Activated B cell treated with CpG ODN at 0.5 μM for 24 hours (primary cell): ENCODE data around the gene WNT1. TPM values are rescaled to one million over a fixed set of nuclear protein-coding genes. Genes with fewer than 3 reads are reported as not detected.

Experiments used
- ATAC-seq: fragments of 200-7000 bp; cut with Tn5 transposase; one replicate; pipeline ENCODE4 v1.10.0; 2021; ENCODE audit warnings: low read depth, mild to moderate bottlenecking, moderate library complexity
- CTCF ChIA-PET: fragments of 350-600 bp; sonication (Branson Sonifier 250); formaldehyde crosslinking; loops from one replicate; lab custom pipeline; 2021; ENCODE audit warnings: antibody characterized with exemption; lab: Charles Lee
- POLR2A ChIA-PET: fragments of 350-600 bp; sonication (Branson Sonifier 250); formaldehyde crosslinking; loops from one replicate; lab custom pipeline; 2021; ENCODE audit warnings: antibody characterized with exemption; lab: Charles Lee
- DNase-seq: peaks from one replicate; pipeline ENCODE4 v3.0.0; 2022
- H3K27ac Mint-ChIP-seq: one replicate; pipeline ENCODE4 v1.8.0; 2020; ENCODE audit warnings: mixed read lengths
- H3K27me3 Mint-ChIP-seq: one replicate; pipeline ENCODE4 v1.8.0; 2021; ENCODE audit warnings: mixed read lengths
- H3K36me3 Mint-ChIP-seq: one replicate; pipeline ENCODE4 v1.8.0; 2021; ENCODE audit warnings: low read depth, mixed read lengths
- H3K4me1 Mint-ChIP-seq: one replicate; pipeline ENCODE4 v1.8.0; 2021; ENCODE audit warnings: mixed read lengths
- H3K4me3 Mint-ChIP-seq: one replicate; pipeline ENCODE4 v1.8.0; 2020; ENCODE audit warnings: mild to moderate bottlenecking, mixed read lengths
- H3K9me3 Mint-ChIP-seq: one replicate; pipeline ENCODE4 v1.8.0; 2020; ENCODE audit warnings: mixed read lengths
- intact Hi-C: fragments of 100-400 bp; cut with micrococcal nuclease; formaldehyde crosslinking; loops from one replicate; pipeline ENCODE4 v1.15.1; 2024
- total RNA-seq: library from RNA; stranded (reverse); gene quantifications from 2 replicates; pipeline ENCODE4 v1.2.3, GENCODE V29; 2022
- TF ChIP-seq, protein P1 (sequence below): fragments of 200-600 bp; IDR thresholded peaks from one replicate; pipeline ENCODE4 v1.8.0; 2022; ENCODE audit warnings: antibody characterized with exemption, mild to moderate bottlenecking

The WNT1 gene
- total RNA-seq, 1 donor from 2014 or later, result not detected

DNA sequence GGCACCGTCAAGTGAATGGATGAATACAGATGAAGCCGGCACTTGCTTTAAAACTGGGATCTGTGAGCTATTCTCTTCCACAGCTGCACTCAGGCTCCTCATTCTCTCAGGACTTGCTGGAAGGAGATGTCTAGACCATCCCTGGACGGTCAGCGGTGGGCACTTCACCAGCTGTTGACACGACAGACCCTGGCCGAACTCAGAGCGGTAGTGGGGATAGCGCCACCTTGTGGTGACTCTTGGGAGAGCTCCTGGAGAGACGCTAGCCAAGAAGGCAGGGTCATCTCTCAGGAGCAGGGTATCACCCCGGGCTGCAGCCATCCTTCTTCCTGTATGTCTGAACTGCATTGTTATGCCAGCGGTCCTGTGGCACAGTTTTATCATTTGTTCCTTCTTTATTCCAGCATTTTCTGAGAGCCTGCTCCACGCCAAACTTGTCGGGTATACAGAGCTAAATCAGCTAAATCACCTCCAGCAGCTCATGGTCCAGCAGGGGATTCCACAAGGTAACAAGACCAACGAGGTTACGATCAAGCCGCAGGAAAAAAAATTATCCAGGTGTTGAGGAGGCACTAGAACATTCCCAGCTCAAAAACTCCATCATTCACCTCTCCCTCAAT lies 10.0 kb downstream of the WNT1 start:
- Mint-ChIP-seq H3K4me1 (no peaks in the 10 kb centered on the region), H3K9me3 (no peaks in the 10 kb centered on the region), H3K36me3 (no peaks in the 10 kb centered on the region), H3K27ac (no peak overlapping the region), H3K27me3 (peaks cover 34% of the 10 kb centered on the region), H3K4me3 (no peak overlapping the region)
- ATAC-seq, result peak; percentile 90
- intact Hi-C loops, result loop anchor here (1.0 to 2.0 kb wide), 2 partner anchors 64 to 135 kb away; partner anchors contain the start of gene DDX23
- DNase-seq, result peak; percentile 58
- ChIA-PET POLR2A (interaction anchor here (1.1 kb wide), 2 partner anchors 64 to 136 kb away, joined by 3 to 4 read pairs; partner anchors contain the start of gene DDX23), CTCF (interaction anchor here (0.7 to 3.0 kb wide), 25 partner anchors 8 to 193 kb away, joined by 3 to 19 read pairs (median 3); partner anchors contain the start of genes ARF3, DDN, DDX23 and FKBP11)
- TF ChIP-seq, protein P1, sequence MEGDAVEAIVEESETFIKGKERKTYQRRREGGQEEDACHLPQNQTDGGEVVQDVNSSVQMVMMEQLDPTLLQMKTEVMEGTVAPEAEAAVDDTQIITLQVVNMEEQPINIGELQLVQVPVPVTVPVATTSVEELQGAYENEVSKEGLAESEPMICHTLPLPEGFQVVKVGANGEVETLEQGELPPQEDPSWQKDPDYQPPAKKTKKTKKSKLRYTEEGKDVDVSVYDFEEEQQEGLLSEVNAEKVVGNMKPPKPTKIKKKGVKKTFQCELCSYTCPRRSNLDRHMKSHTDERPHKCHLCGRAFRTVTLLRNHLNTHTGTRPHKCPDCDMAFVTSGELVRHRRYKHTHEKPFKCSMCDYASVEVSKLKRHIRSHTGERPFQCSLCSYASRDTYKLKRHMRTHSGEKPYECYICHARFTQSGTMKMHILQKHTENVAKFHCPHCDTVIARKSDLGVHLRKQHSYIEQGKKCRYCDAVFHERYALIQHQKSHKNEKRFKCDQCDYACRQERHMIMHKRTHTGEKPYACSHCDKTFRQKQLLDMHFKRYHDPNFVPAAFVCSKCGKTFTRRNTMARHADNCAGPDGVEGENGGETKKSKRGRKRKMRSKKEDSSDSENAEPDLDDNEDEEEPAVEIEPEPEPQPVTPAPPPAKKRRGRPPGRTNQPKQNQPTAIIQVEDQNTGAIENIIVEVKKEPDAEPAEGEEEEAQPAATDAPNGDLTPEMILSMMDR, result peak; percentile 31

DNA sequence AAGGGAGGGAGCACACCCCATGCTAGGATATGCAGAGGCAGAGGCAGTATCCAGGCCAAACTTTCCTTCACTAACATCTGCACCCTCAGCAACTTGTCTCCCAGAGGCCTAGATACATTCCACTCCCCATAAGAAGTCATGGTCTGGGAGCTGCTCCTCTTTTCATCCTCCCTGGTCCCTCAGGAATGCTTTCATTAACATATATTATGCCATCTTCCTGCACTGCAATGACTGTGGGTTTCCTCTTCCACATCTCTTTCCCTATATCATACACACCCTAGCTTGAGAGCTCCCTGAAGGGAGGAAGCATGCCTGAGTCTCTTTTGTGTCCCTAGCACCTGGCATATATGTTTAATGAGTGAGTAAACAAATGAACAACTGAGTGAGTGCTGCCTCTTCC lies 12.4 kb downstream of the WNT1 start:
- Mint-ChIP-seq H3K36me3 (no peaks in the 10 kb centered on the region), H3K9me3 (no peaks in the 10 kb centered on the region), H3K4me3 (no peak overlapping the region), H3K27ac (no peak overlapping the region), H3K4me1 (peaks cover 7% of the 10 kb centered on the region), H3K27me3 (peaks cover 43% of the 10 kb centered on the region)
- ATAC-seq (no peak), DNase-seq (no peak)
- TF ChIP-seq, protein P1, result no peak
- ChIA-PET CTCF (no interaction called here), POLR2A (interaction anchor here (1.2 kb wide), 1 partner anchor 104 kb away, joined by 3 read pairs; the partner anchor contains the start of gene DHH)
- intact Hi-C loops, result loop anchor here (10.0 kb wide), 1 partner anchor 354 kb away; the partner anchor contains the start of gene DNAJC22

DNA sequence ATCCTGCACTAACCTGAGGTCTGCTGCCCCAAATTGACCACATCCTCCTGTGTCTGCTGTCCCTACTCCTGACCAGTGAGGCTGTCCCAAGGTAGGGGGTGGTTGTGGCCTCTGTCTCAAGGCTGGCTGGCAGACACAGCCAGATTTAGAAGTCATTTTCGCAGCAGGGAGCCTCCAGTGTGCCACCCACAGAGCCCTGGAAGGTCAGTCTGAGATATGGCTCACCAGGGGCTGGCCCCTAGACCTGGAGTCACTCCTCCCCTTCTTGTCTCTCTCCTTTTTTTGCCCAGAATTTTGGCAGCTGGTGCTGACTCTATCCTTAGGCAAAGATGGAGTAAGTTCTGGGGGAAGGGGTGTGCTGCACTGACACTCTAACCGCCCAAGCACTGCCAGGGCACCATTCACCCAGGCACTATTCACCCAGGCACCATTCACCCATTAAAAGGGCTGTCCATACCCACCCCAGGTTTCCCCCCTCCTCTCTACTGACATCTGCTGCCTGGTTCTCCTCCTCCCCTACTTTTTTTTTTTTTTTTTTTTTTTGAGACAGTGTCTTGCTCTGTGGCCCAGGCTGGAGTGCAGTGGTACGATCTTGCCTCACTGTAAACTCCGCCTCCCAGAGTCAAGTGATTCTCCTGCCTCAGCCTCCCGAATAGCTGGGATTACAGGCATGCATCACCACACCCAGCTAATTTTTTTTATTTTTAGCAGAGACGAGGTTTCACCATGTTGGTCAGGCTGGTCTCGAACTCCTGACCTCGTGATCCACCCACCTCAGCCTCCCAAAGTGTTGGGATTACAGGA lies 13.3 kb downstream of the WNT1 start:
- TF ChIP-seq, protein P1, result no peak
- Mint-ChIP-seq H3K4me1 (peaks cover 10% of the 10 kb centered on the region), H3K4me3 (no peak overlapping the region), H3K27ac (no peak overlapping the region), H3K27me3 (peaks cover 40% of the 10 kb centered on the region), H3K36me3 (no peaks in the 10 kb centered on the region), H3K9me3 (no peaks in the 10 kb centered on the region)
- no peak for DNase-seq
- ATAC-seq, result no peak
- CTCF ChIA-PET, result interaction anchor here (1.0 kb wide), 1 partner anchor 13 kb away, joined by 3 read pairs; the partner anchor contains the start of gene WNT1
- POLR2A ChIA-PET, result interaction anchor here (0.7 kb wide), 1 partner anchor 10 kb away, joined by 6 read pairs; no protein-coding TSS in a partner anchor
- intact Hi-C loops, result loop anchor here (10.0 kb wide), 1 partner anchor 353 kb away; the partner anchor contains the start of gene DNAJC22

DNA sequence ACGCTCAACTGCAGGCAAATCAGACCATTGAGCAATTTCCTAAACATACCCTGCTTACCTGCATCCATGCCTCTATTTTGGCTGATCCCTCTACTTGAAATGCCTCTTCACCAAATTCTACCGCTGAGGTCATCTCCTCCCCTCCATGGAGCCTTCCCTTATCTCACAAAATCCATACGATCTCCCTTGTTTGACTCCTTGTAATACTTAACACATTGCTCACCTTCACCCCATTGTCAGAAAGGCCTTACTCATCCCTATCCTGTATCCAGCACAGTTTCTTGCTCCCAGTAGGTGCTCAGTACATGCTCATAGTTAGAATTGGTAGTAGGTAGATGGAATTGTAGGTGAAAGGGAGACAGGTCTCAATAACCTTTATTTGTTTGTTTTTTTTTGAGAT lies 15.7 kb downstream of the WNT1 start:
- no peaks in the 10 kb centered on the region for H3K9me3 Mint-ChIP-seq
- no peaks in the 10 kb centered on the region for H3K36me3 Mint-ChIP-seq
- ATAC-seq, result no peak
- ChIA-PET POLR2A (interaction anchor here (0.7 to 0.8 kb wide), 2 partner anchors 14 to 137 kb away, joined by 3 to 7 read pairs; no protein-coding TSS in a partner anchor), CTCF (interaction anchor here (1.0 to 2.3 kb wide), 3 partner anchors 10 to 71 kb away, joined by 3 to 11 read pairs (median 4); no protein-coding TSS in a partner anchor)
- H3K4me1 Mint-ChIP-seq, result peaks cover 24% of the 10 kb centered on the region
- intact Hi-C loops, result loop anchor here (10.0 kb wide), 1 partner anchor 351 kb away; the partner anchor contains the start of gene DNAJC22
- H3K27ac Mint-ChIP-seq, result no peak overlapping the region
- H3K27me3 Mint-ChIP-seq, result peaks cover 30% of the 10 kb centered on the region
- TF ChIP-seq, protein P1, result no peak
- no peak overlapping the region for H3K4me3 Mint-ChIP-seq
- DNase-seq, result no peak
